Mesothelial cell of epicardium (in vitro differentiated cells): Measurements from ENCODE around the gene GALNS. TPM values are rescaled to one million over a fixed set of nuclear protein-coding genes. Genes with fewer than 3 reads are reported as not detected.
"Not testable (repeated sequence)": the region's sequence is repeated elsewhere in the genome, so short reads cannot be mapped to it uniquely, and the experiment has no call there.

Experiments used
- DNase-seq, 2 experiments: peaks; one replicate each; pipeline ENCODE4 v3.0.0; 2021; ENCODE audit warnings: low spot score in 2 of 2; ENCODE audit not compliant: unreplicated experiment in 2 of 2
- H3K27ac Mint-ChIP-seq: 2 replicates; pipeline ENCODE4 v1.8.0; 2021; ENCODE audit warnings: mixed read lengths
- H3K27me3 Mint-ChIP-seq: 2 replicates; pipeline ENCODE4 v1.8.0; 2021; ENCODE audit warnings: low read depth, mixed read lengths
- H3K36me3 Mint-ChIP-seq: 2 replicates; pipeline ENCODE4 v1.8.0; 2021; ENCODE audit warnings: mixed read lengths
- H3K4me1 Mint-ChIP-seq: 2 replicates; pipeline ENCODE4 v1.8.0; 2021; ENCODE audit warnings: mixed read lengths
- H3K4me3 Mint-ChIP-seq: 2 replicates; pipeline ENCODE4 v1.8.0; 2021; ENCODE audit warnings: mild to moderate bottlenecking, moderate library complexity, mixed read lengths
- H3K9me3 Mint-ChIP-seq: 2 replicates; pipeline ENCODE4 v1.8.0; 2021; ENCODE audit warnings: mixed read lengths
- CTCF ChIP-seq: fragments of 200-600 bp; sonication (generic); IDR thresholded peaks from one replicate; pipeline ENCODE4 v1.5.0; 2021; ENCODE audit warnings: antibody characterized with exemption; ENCODE audit not compliant: unreplicated experiment
- total RNA-seq: library from RNA; stranded (reverse); gene quantifications from 3 replicates; pipeline ENCODE4 v1.2.1, GENCODE V29; 2021

The GALNS gene
- total RNA-seq, 1 donor from 2014 or later = 42.4 TPM

DNA sequence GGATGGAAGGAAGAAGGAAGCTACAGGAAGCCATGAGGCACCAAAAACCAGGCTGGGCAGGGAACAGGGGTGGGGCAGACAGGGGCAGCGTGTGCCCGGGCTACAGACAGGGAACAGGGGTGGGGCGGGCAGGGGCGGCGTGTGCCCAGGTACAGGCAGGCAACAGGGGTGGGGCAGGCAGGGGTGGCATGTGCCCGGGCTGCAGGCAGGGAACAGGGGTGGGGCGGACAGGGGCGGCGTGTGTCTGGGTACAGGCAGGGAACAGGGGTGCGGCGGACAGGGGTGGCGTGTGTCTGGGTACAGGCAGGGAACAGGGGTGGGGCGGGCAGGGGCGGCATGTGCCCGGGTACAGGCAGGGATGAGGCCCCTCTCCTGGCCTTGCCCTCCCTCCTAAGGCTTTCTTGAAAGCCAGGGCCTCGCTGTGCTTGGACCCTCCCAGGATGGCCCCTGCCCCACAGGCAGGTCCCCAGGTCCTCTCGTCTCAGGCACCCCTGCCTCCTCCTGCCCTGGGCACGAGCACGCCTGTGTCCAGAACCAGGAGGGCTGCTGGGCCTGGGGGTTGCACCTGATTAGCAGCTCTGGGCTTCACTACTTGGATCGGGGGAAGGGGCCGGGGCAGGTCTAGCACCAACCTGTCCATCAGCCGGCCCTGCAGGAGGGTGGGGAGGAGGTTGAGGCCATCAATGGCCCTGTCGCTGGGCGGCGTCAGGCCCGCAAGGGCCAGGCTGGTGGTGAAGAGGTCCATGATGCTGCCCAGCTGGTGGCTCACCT is 30.5 kb downstream of the GALNS start:
- H3K4me1 Mint-ChIP-seq = peaks cover 2% of the 10 kb centered on the region
- DNase-seq = no peak
- H3K27me3 Mint-ChIP-seq = no peaks in the 10 kb centered on the region
- H3K27ac Mint-ChIP-seq = no peak overlapping the region
- no peak for TF ChIP-seq CTCF
- no peaks in the 10 kb centered on the region for H3K9me3 Mint-ChIP-seq
- H3K36me3 Mint-ChIP-seq = peaks cover 8% of the 10 kb centered on the region
- H3K4me3 Mint-ChIP-seq = no peak overlapping the region

DNA sequence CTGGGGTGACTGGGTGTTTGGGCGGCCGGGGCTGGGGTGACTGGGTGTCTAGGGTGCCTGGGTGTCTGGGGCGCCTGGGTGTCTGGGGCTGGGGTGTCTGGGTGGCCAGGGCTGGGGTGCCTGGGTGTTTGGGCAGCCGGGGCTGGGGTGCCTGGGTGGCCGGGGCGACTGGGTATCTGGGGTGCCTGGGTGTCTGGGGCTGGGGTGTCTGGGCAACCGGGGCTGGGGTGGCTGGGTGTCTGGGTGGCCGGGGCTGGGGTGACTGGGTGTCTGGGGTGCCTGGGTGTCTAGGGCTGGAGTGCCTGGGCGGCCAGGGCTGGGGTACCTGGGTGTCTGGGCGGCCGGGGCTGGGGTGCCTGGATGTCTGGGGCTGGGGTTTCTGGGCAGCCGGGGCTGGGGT is 31.6 kb downstream of the GALNS start:
- H3K9me3 Mint-ChIP-seq = no peaks in the 10 kb centered on the region
- no peak overlapping the region for H3K27ac Mint-ChIP-seq
- peaks cover 8% of the 10 kb centered on the region for H3K36me3 Mint-ChIP-seq
- no peak for TF ChIP-seq CTCF
- H3K4me1 Mint-ChIP-seq = peaks cover under 1% of the 10 kb centered on the region
- no peak overlapping the region for H3K4me3 Mint-ChIP-seq
- H3K27me3 Mint-ChIP-seq = no peaks in the 10 kb centered on the region
- DNase-seq = no peak

DNA sequence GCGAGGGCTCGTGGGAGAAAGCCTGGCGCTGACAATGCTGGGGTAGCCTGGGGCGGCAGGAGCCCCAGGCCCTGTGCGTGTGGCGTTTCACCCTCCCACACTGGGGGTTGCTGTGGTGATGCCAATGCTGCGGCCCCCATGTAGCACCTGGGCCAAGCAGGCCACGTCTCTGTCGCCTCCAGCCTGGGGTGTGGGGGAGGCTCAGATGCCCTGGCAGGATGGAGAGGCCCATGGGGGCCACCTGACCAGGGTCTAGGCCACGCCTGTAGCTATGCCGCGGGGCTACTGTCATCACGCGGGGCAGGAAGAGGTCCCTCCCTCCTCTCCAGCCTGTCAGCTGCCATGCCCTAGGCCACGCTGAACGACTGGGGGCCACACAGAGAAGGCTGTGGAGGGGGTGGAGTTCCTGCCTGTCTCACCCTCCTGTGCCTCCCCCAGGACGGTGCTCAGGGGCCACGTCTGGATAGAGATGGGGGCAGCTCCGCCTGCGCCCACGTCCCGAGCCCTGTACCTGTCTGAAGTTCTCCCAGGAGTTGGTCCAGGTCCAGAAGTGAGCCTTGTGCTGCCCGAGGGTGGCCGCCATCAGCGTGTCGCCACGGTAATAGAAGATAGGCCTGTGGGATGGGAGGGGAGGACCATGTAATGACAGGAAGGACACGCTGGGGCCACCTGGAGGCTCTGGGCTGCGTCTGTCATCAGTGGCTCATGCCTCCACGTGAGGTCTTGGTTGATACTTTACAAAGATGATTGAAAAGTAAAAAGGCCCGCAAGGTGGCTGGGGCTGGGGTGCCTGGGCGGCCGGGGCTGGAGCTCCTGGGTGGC is 32.3 kb downstream of the GALNS start:
- H3K4me1 Mint-ChIP-seq = no peaks in the 10 kb centered on the region
- H3K36me3 Mint-ChIP-seq = peaks cover 8% of the 10 kb centered on the region
- no peak overlapping the region for H3K27ac Mint-ChIP-seq
- no peak overlapping the region for H3K4me3 Mint-ChIP-seq
- TF ChIP-seq CTCF = no peak
- H3K9me3 Mint-ChIP-seq = no peaks in the 10 kb centered on the region
- H3K27me3 Mint-ChIP-seq = no peaks in the 10 kb centered on the region
- no peak for DNase-seq

- not testable (repeated sequence) for H3K4me1 Mint-ChIP-seq, H3K36me3 Mint-ChIP-seq, H3K27me3 Mint-ChIP-seq, H3K9me3 Mint-ChIP-seq, H3K4me3 Mint-ChIP-seq, H3K27ac Mint-ChIP-seq, DNase-seq
Observed at GRCh38 chr16:88823646-88824045, 33.1 kb downstream of the GALNS start.

- TF ChIP-seq CTCF = no peak
- Mint-ChIP-seq H3K4me3 (no peak overlapping the region), H3K9me3 (no peaks in the 10 kb centered on the region), H3K4me1 (no peaks in the 10 kb centered on the region), H3K27ac (no peak overlapping the region), H3K36me3 (peaks cover 8% of the 10 kb centered on the region), H3K27me3 (no peaks in the 10 kb centered on the region)
- no peak for DNase-seq
Observed at GRCh38 chr16:88822281-88823040, 34.3 kb downstream of the GALNS start.
